ENCODE results near the gene TRIM66.

TRIM66 gene

DNA sequence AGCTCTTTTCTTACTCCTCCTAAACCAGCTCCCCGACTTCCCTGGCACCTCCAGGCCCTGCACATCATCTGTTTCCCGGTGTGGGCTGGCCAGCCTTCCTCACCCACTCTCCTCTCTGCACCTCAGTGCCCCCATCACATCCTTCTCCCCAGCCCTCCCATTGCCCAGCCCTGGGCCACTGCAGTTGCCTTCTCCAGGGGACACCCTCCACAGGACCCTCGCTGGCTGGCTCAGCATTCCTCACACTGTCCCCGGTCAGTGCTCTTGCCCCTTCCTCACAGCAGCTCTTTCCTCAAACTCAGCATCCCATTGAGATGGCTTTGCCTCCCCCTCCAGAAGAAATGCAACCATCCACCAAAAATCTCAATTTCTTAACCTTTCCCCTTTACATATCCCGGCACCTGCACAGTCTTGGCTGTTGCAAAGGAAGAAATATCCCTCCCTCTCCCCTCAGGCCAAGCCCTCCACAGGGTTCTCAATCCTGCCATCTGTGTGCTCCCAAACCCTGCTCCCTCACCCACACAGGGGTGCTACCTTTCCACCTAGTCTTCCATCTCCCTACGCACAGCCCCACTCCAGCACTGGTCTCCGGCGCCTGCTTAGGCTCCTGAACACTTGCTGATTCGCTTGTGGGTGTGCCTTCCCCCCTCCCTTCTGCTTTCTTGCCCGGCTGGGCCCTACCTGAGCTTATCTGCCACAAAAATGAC, 19.6 kb upstream of the TRIM66 start:
- no peak overlapping the region for H2AFZ ChIP-seq (ENCODE audit: low read length)
- TF ChIP-seq EZH2phosphoT487 (IDR thresholded peaks at IDR 0.05; ENCODE audit: borderline replicate concordance) = no peak
- no peak for TF ChIP-seq CTCF (conservative IDR thresholded peaks at IDR 0.05; ENCODE audit: low read length)
- H3K4me2 ChIP-seq (ENCODE audit: low read depth, low read length, poor library complexity, severe bottlenecking) = no peak overlapping the region
- H3F3A ChIP-seq (ENCODE audit: low read depth) = no peaks in the 10 kb centered on the region
- H3K4me1 ChIP-seq (ENCODE audit: insufficient read depth, low read length, poor library complexity, severe bottlenecking) = peaks cover 4% of the 10 kb centered on the region
- H3K36me3 ChIP-seq (ENCODE audit: insufficient read depth, low read length) = no peaks in the 10 kb centered on the region
- no peaks in the 10 kb centered on the region for H3K27me3 ChIP-seq (ENCODE audit: insufficient read depth, low read length, poor library complexity, severe bottlenecking)
- H3K79me2 ChIP-seq (ENCODE audit: insufficient read depth, low read length) = no peaks in the 10 kb centered on the region
- no peaks in the 10 kb centered on the region for H4K20me1 ChIP-seq (ENCODE audit: insufficient read depth, low read length, poor library complexity, severe bottlenecking)
- H3K4me3 ChIP-seq (ENCODE audit: low read length, poor library complexity, severe bottlenecking) = no peak overlapping the region
- no peaks in the 10 kb centered on the region for H3K9me2 ChIP-seq (replicated peaks; ENCODE audit: low read depth, low read length)
- no peak overlapping the region for H3K9ac ChIP-seq (ENCODE audit: low read depth, low read length, poor library complexity, severe bottlenecking)
- H3K9me3 ChIP-seq (ENCODE audit: insufficient read depth, low read depth, low read length) = no peaks in the 10 kb centered on the region

DNA sequence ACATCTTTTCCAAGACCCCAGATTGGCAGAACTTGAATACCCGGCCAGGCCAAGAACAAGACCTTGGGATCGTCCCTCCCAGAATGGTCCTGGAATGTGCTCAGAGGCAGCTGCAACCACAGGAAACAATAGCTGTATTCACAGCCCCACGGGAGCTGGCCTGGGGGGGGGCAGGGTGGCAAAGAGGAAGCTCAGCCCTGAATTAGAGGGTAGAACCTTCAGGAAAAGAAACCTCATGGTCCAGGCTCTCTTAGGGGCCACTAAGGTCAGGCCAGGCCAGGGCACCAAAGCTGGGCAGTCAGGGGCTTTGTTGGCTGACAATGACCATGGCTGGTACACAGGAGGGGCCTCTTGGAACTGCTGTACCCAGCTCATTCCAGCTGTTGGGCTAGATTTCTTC, 17.4 kb upstream of the TRIM66 start:
- H2AFZ ChIP-seq (ENCODE audit: low read length) = no peak overlapping the region
- H3K36me3 ChIP-seq (ENCODE audit: insufficient read depth, low read length) = no peaks in the 10 kb centered on the region
- no peak overlapping the region for H3K9ac ChIP-seq (ENCODE audit: low read depth, low read length, poor library complexity, severe bottlenecking)

GRCh38 chr11:8698917-8699441, 16.5 kb upstream of the TRIM66 start:
- peaks cover 4% of the 10 kb centered on the region for H3K4me1 ChIP-seq (ENCODE audit: insufficient read depth, low read length, poor library complexity, severe bottlenecking)
- H3F3A ChIP-seq (ENCODE audit: low read depth) = no peaks in the 10 kb centered on the region
- H4K20me1 ChIP-seq (ENCODE audit: insufficient read depth, low read length, poor library complexity, severe bottlenecking) = no peaks in the 10 kb centered on the region
- no peaks in the 10 kb centered on the region for H3K9me2 ChIP-seq (replicated peaks; ENCODE audit: low read depth, low read length)
- H3K9me3 ChIP-seq (ENCODE audit: insufficient read depth, low read depth, low read length) = no peaks in the 10 kb centered on the region
- H3K4me3 ChIP-seq (ENCODE audit: low read length, poor library complexity, severe bottlenecking) = no peak overlapping the region
- H3K27me3 ChIP-seq (ENCODE audit: insufficient read depth, low read length, poor library complexity, severe bottlenecking) = no peaks in the 10 kb centered on the region
- H3K9ac ChIP-seq (ENCODE audit: low read depth, low read length, poor library complexity, severe bottlenecking) = no peak overlapping the region
- H3K79me2 ChIP-seq (ENCODE audit: insufficient read depth, low read length) = no peaks in the 10 kb centered on the region
- TF ChIP-seq CTCF (conservative IDR thresholded peaks at IDR 0.05; ENCODE audit: low read length) (no peak), EZH2phosphoT487 (IDR thresholded peaks at IDR 0.05; ENCODE audit: borderline replicate concordance) (no peak)
- no peaks in the 10 kb centered on the region for H3K36me3 ChIP-seq (ENCODE audit: insufficient read depth, low read length)
- H2AFZ ChIP-seq (ENCODE audit: low read length) = no peak overlapping the region
- H3K4me2 ChIP-seq (ENCODE audit: low read depth, low read length, poor library complexity, severe bottlenecking) = no peak overlapping the region

More for the DNA sequence above, 17.4 kb upstream of the TRIM66 start:
- no peaks in the 10 kb centered on the region for H3K27me3 ChIP-seq (ENCODE audit: insufficient read depth, low read length, poor library complexity, severe bottlenecking)
- peaks cover 4% of the 10 kb centered on the region for H3K4me1 ChIP-seq (ENCODE audit: insufficient read depth, low read length, poor library complexity, severe bottlenecking)
- H3K4me3 ChIP-seq (ENCODE audit: low read length, poor library complexity, severe bottlenecking) = no peak overlapping the region
- H3K9me2 ChIP-seq (replicated peaks; ENCODE audit: low read depth, low read length) = no peaks in the 10 kb centered on the region
- peak overlapping the region; percentile 10 for H3K4me2 ChIP-seq (ENCODE audit: low read depth, low read length, poor library complexity, severe bottlenecking)
- no peaks in the 10 kb centered on the region for H3K79me2 ChIP-seq (ENCODE audit: insufficient read depth, low read length)
- no peaks in the 10 kb centered on the region for H3F3A ChIP-seq (ENCODE audit: low read depth)
- H4K20me1 ChIP-seq (ENCODE audit: insufficient read depth, low read length, poor library complexity, severe bottlenecking) = no peaks in the 10 kb centered on the region
- no peak for TF ChIP-seq CTCF (conservative IDR thresholded peaks at IDR 0.05; ENCODE audit: low read length)
- no peak for TF ChIP-seq EZH2phosphoT487 (IDR thresholded peaks at IDR 0.05; ENCODE audit: borderline replicate concordance)
- no peaks in the 10 kb centered on the region for H3K9me3 ChIP-seq (ENCODE audit: insufficient read depth, low read depth, low read length)

Measured in Loucy (cell line).